AG08395 (cell line): ENCODE data around the gene HSD17B14.
A peak's percentile ranks its signal among the peaks of the same experiment; 100 is the strongest.
"Not testable (repeated sequence)": the region's sequence is repeated elsewhere in the genome, so short reads cannot be mapped to it uniquely, and the experiment has no call there.

Experiments used
- DNase-seq: peaks from one replicate; pipeline ENCODE4 v3.0.0; 2012; ENCODE audit warnings: mixed read lengths, low spot score

Gene HSD17B14

GRCh38 chr19:48867123-48867745 is 30.9 kb upstream of the HSD17B14 start:
- no peak for DNase-seq

- no peak for DNase-seq
Measured at GRCh38 chr19:48866692-48867091, 30.4 kb upstream of the HSD17B14 start.

DNA sequence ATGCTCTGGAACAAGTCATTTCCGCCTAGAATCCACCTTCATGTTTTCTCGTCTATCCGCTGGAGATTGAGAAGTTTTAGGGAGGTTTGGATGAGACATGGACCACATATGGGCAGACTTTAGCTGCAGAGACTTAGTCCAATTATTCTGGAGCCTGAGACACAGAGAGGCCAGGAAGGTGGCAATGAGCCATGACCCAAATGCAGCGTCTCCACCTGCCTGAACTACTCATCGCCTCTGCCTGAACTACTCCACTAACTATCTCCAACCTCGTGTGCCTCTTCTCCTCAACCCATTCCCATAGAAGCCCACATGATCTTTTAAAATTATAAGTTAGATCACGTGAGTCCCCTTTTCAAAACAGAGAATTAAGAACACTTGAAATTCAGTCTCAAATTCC is 26.5 kb upstream of the HSD17B14 start:
- no peak for DNase-seq

- no peak for DNase-seq
Measured at GRCh38 chr19:48861313-48861712, 25.0 kb upstream of the HSD17B14 start.

- no peak for DNase-seq
Measured at GRCh38 chr19:48859711-48860572, 23.7 kb upstream of the HSD17B14 start.

GRCh38 chr19:48858984-48859710 is 22.9 kb upstream of the HSD17B14 start:
- DNase-seq = no peak

GRCh38 chr19:48856921-48857320 is 20.6 kb upstream of the HSD17B14 start:
- DNase-seq = peak; percentile 51

- no peak for DNase-seq
Measured at GRCh38 chr19:48854103-48854502, 17.8 kb upstream of the HSD17B14 start.

DNA sequence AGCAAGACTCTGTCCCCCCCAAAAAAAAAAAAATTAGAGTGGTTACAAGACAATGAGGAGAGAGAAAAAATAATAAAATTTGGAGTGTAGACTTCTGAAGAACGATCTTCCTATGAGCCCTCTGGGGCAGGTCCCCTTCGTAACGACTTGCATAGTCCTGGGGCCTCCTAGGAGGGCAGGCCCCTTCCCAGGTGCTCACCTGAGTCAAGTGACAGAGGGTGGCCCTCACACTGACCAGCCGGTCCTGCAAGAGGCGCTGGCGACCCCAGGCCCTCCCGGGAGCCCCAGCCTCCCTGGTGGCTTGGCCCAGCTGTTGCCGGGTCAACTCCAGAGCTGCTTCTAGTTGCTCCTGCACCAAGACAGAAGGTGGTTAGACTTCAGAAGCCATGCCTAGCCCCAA is 17.2 kb upstream of the HSD17B14 start:
- no peak for DNase-seq

GRCh38 chr19:48852292-48852691 is 16.0 kb upstream of the HSD17B14 start:
- DNase-seq = no peak

GRCh38 chr19:48846659-48847058 is 10.4 kb upstream of the HSD17B14 start:
- DNase-seq = not testable (repeated sequence)

DNA sequence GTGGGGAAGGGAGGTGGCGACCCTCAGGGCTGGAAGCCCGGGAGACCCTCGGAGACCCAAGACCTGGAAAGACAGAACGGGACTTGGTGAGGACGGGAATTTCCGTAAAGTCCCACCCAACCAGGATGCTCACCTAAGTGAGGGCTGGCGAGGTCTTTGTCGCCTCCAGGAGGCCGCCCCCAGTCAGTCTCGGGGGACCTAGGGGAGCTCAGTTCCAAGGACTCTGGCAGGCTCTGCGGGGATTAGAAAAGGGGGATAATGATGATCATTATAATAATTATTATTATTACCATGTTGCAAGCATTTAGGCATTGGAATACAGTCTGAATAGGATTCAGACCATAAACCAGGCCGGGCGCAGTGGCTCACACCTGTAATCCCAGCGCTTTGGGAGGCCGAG is 9.1 kb upstream of the HSD17B14 start:
- DNase-seq = no peak

DNA sequence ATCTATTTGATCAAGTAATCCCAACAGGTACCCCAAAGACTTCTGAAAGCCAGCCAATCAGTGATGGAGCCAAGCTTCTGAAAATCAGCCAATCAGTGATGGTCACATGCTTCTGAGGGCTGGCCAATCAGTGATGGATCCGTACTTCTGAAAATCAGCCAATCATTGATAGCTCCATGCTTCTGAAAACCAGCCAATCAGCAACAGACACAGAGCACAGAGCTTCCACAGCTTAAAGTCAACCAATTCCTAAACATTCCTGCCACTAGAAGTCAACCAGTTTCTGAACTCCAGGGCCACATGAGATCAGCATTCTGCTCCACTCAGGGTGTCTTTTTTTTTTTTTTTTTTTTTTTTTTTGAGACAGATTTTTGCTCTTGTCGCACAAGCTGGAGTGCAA is 8.2 kb upstream of the HSD17B14 start:
- DNase-seq = peak; percentile 75

GRCh38 chr19:48842789-48843162 is 6.5 kb upstream of the HSD17B14 start:
- peak; percentile 60 for DNase-seq

GRCh38 chr19:48841571-48841970 is 5.3 kb upstream of the HSD17B14 start:
- DNase-seq = no peak

DNA sequence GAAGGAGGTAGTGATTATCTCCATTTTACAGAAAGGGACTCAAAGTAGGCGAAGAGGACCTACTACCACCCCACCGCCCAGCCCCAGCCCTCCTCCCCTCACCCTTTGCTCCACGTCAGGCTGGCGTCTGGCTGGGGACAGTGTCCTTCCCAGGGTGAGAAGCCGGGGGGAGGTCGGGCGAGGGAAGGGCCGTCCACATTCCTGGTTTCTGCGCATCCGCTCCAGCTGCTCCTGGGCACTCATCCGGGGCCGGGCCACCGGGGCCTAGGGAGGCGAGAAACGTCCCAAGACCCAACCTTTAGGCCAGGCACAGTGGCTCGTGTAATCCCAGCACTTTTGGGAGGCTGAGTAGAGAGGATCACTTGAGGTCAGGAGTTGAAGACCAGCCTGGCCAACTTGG is 4.8 kb upstream of the HSD17B14 start:
- DNase-seq = no peak

- DNase-seq = no peak
Measured at GRCh38 chr19:48837687-48838086, 1.4 kb upstream of the HSD17B14 start.

DNA sequence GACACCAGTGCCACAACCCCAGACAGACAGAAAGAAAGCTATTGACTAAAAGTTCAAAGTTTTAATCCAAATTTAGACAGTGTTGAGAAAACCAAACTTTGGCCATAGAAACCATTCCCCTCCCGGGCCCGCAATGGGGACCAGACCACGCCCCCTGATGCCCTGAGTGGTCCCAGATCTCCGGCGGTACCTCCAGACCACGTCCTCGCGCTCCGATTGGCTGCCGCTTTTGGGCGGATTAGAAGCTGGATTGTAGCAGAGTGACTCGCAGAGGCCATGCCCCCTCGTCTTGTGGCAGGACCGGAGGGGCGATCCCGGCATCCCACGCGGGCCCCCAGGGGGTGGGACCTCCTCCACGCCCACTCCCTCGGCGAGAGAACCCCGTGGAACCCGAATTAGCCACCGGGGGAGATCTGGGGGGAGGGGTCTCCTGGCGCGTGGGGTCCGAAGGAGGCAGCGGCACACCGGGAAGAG is 797 bp upstream of the HSD17B14 start:
- DNase-seq = peak; percentile 96

GRCh38 chr19:48835734-48836088 is 580 bp downstream of the HSD17B14 start:
- DNase-seq = peak; percentile 83

DNA sequence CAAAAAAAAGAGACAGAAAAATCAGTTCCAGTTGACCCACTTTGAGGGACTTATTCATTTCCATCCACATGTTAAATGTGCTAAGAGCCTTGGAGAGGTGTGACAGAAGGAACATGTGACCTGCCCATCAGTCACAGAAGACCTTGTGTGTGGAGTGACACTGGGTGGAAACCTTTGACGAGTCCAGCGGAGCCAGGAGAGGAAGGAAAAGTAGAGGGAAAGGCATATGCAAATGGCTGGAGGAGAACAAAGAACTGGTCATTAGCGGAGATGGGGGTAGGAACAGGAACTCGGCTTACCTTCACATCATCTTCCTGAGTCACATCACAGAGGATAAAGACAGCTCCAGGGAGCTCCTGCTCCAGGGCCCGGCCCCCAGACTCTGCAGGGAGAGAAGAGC is 2.3 kb downstream of the HSD17B14 start:
- no peak for DNase-seq

GRCh38 chr19:48833049-48833448 is 3.2 kb downstream of the HSD17B14 start:
- no peak for DNase-seq

GRCh38 chr19:48830965-48831364 is 5.3 kb downstream of the HSD17B14 start:
- no peak for DNase-seq

DNA sequence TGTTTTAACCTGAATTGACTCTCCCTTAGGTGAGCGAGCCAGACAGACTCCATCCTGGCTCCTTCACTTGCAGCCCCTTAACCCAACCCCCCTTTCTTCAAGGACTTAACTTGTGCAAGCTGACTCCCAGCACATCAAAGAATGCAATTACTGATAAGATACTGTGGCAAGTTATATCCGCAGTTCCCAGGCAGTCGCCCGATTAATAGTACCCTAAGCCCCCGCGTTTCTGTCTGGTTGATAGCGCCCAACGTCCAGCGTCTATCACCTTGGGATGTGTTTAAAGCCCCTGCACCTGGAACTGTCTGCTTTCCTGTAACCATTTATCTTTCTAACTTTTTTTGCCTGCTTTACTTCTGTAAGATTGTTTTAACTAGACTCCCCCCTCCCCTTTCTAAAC is 6.2 kb downstream of the HSD17B14 start:
- no peak for DNase-seq
